ENCODE results near the gene TCF7L2.
"Not testable (repeated sequence)": the region's sequence is repeated elsewhere in the genome, so short reads cannot be mapped to it uniquely, and the experiment has no call there.

Gene TCF7L2

GRCh38 chr10:113060201-113061053, 110.4 kb downstream of the TCF7L2 start:
- Mint-ChIP-seq H3K36me3 (no peaks in the 10 kb centered on the region), H3K4me1 (no peaks in the 10 kb centered on the region), H3K4me3 (no peak overlapping the region), H3K27ac (no peak overlapping the region), H3K27me3 (no peaks in the 10 kb centered on the region), H3K9me3 (no peaks in the 10 kb centered on the region)
- no peak for ATAC-seq

GRCh38 chr10:113061054-113061430, 111.0 kb downstream of the TCF7L2 start:
- no peaks in the 10 kb centered on the region for H3K36me3 Mint-ChIP-seq
- no peak overlapping the region for H3K4me3 Mint-ChIP-seq
- H3K27me3 Mint-ChIP-seq = no peaks in the 10 kb centered on the region
- H3K27ac Mint-ChIP-seq = no peak overlapping the region
- ATAC-seq = no peak
- H3K9me3 Mint-ChIP-seq = no peaks in the 10 kb centered on the region
- H3K4me1 Mint-ChIP-seq = no peaks in the 10 kb centered on the region

GRCh38 chr10:113061557-113061956, 111.5 kb downstream of the TCF7L2 start:
- H3K36me3 Mint-ChIP-seq = no peaks in the 10 kb centered on the region
- no peaks in the 10 kb centered on the region for H3K4me1 Mint-ChIP-seq
- no peak for ATAC-seq
- H3K27ac Mint-ChIP-seq = no peak overlapping the region
- no peak overlapping the region for H3K4me3 Mint-ChIP-seq
- H3K9me3 Mint-ChIP-seq = no peaks in the 10 kb centered on the region
- H3K27me3 Mint-ChIP-seq = no peaks in the 10 kb centered on the region

GRCh38 chr10:113063043-113063967, 113.3 kb downstream of the TCF7L2 start:
- Mint-ChIP-seq H3K4me3 (no peak overlapping the region), H3K27me3 (no peaks in the 10 kb centered on the region), H3K4me1 (no peaks in the 10 kb centered on the region), H3K9me3 (no peaks in the 10 kb centered on the region), H3K36me3 (no peaks in the 10 kb centered on the region), H3K27ac (no peak overlapping the region)
- no peak for ATAC-seq

- no peak for ATAC-seq
- Mint-ChIP-seq H3K4me3 (no peak overlapping the region), H3K27ac (no peak overlapping the region), H3K36me3 (no peaks in the 10 kb centered on the region), H3K4me1 (no peaks in the 10 kb centered on the region), H3K27me3 (no peaks in the 10 kb centered on the region), H3K9me3 (no peaks in the 10 kb centered on the region)
Observed at GRCh38 chr10:113064039-113064438, 114.0 kb downstream of the TCF7L2 start.

- not testable (repeated sequence) for H3K27me3 Mint-ChIP-seq, H3K4me1 Mint-ChIP-seq, H3K4me3 Mint-ChIP-seq, H3K27ac Mint-ChIP-seq, ATAC-seq, H3K9me3 Mint-ChIP-seq, H3K36me3 Mint-ChIP-seq
Observed at GRCh38 chr10:113066120-113066519, 116.1 kb downstream of the TCF7L2 start.

- no peak overlapping the region for H3K4me3 Mint-ChIP-seq
- H3K9me3 Mint-ChIP-seq = no peaks in the 10 kb centered on the region
- H3K27ac Mint-ChIP-seq = no peak overlapping the region
- no peaks in the 10 kb centered on the region for H3K36me3 Mint-ChIP-seq
- peaks cover 4% of the 10 kb centered on the region for H3K27me3 Mint-ChIP-seq
- no peaks in the 10 kb centered on the region for H3K4me1 Mint-ChIP-seq
- no peak for ATAC-seq
Observed at GRCh38 chr10:113066561-113067312, 116.7 kb downstream of the TCF7L2 start.

GRCh38 chr10:113067501-113067900, 117.5 kb downstream of the TCF7L2 start:
- no peak overlapping the region for H3K4me3 Mint-ChIP-seq
- H3K27me3 Mint-ChIP-seq = peaks cover 8% of the 10 kb centered on the region
- H3K36me3 Mint-ChIP-seq = no peaks in the 10 kb centered on the region
- H3K9me3 Mint-ChIP-seq = no peaks in the 10 kb centered on the region
- ATAC-seq = no peak
- H3K4me1 Mint-ChIP-seq = no peaks in the 10 kb centered on the region
- no peak overlapping the region for H3K27ac Mint-ChIP-seq

- H3K4me1 Mint-ChIP-seq = no peaks in the 10 kb centered on the region
- no peaks in the 10 kb centered on the region for H3K36me3 Mint-ChIP-seq
- H3K9me3 Mint-ChIP-seq = no peaks in the 10 kb centered on the region
- no peak overlapping the region for H3K4me3 Mint-ChIP-seq
- ATAC-seq = no peak
- H3K27ac Mint-ChIP-seq = no peak overlapping the region
- peaks cover 8% of the 10 kb centered on the region for H3K27me3 Mint-ChIP-seq
Observed at GRCh38 chr10:113068178-113068890, 118.3 kb downstream of the TCF7L2 start.

- Mint-ChIP-seq H3K4me3 (no peak overlapping the region), H3K36me3 (no peaks in the 10 kb centered on the region), H3K9me3 (no peaks in the 10 kb centered on the region)
Observed at GRCh38 chr10:113069595-113069994, 119.5 kb downstream of the TCF7L2 start.

GRCh38 chr10:113071446-113071845, 121.4 kb downstream of the TCF7L2 start:
- ATAC-seq = peak; percentile 24
- no peaks in the 10 kb centered on the region for H3K36me3 Mint-ChIP-seq
- no peak overlapping the region for H3K27ac Mint-ChIP-seq
- no peaks in the 10 kb centered on the region for H3K9me3 Mint-ChIP-seq
- peaks cover 8% of the 10 kb centered on the region for H3K27me3 Mint-ChIP-seq
- no peak overlapping the region for H3K4me3 Mint-ChIP-seq
- no peaks in the 10 kb centered on the region for H3K4me1 Mint-ChIP-seq

More at GRCh38 chr10:113069595-113069994, 119.5 kb downstream of the TCF7L2 start:
- ATAC-seq = no peak
- H3K27ac Mint-ChIP-seq = no peak overlapping the region
- H3K27me3 Mint-ChIP-seq = peaks cover 8% of the 10 kb centered on the region
- H3K4me1 Mint-ChIP-seq = no peaks in the 10 kb centered on the region

GRCh38 chr10:113073549-113074189, 123.6 kb downstream of the TCF7L2 start:
- Mint-ChIP-seq H3K4me1 (no peaks in the 10 kb centered on the region), H3K27me3 (peaks cover 8% of the 10 kb centered on the region), H3K4me3 (no peak overlapping the region), H3K36me3 (no peaks in the 10 kb centered on the region), H3K27ac (no peak overlapping the region), H3K9me3 (no peaks in the 10 kb centered on the region)
- ATAC-seq = no peak

- no peaks in the 10 kb centered on the region for H3K4me1 Mint-ChIP-seq
- ATAC-seq = no peak
- H3K9me3 Mint-ChIP-seq = no peaks in the 10 kb centered on the region
- no peaks in the 10 kb centered on the region for H3K36me3 Mint-ChIP-seq
- H3K27ac Mint-ChIP-seq = no peak overlapping the region
- peaks cover 1% of the 10 kb centered on the region for H3K27me3 Mint-ChIP-seq
- no peak overlapping the region for H3K4me3 Mint-ChIP-seq
Observed at GRCh38 chr10:113076949-113077348, 126.9 kb downstream of the TCF7L2 start.

- Mint-ChIP-seq H3K4me1 (no peaks in the 10 kb centered on the region), H3K27me3 (no peaks in the 10 kb centered on the region)
- ATAC-seq = no peak
Observed at GRCh38 chr10:113078282-113078907, 128.3 kb downstream of the TCF7L2 start.

More at GRCh38 chr10:113078282-113078907, 128.3 kb downstream of the TCF7L2 start:
- H3K9me3 Mint-ChIP-seq = no peaks in the 10 kb centered on the region
- H3K4me3 Mint-ChIP-seq = no peak overlapping the region
- H3K36me3 Mint-ChIP-seq = no peaks in the 10 kb centered on the region
- no peak overlapping the region for H3K27ac Mint-ChIP-seq
